GM18498 (cell line): ENCODE data around the gene DDIT4.

Source experiments
- ATAC-seq: cut with Tn5 transposase; IDR thresholded peaks from one replicate; pipeline ENCODE4 v1.9.1; 2021; ENCODE audit warnings: mild to moderate bottlenecking, moderate library complexity; ENCODE audit not compliant: unreplicated experiment

Gene DDIT4

GRCh38 chr10:72249176-72249862 is 24.4 kb upstream of the DDIT4 start:
- ATAC-seq = peak; percentile 12

GRCh38 chr10:72250666-72251065 is 23.1 kb upstream of the DDIT4 start:
- no peak for ATAC-seq

- ATAC-seq = no peak
Observed at GRCh38 chr10:72251635-72252034, 22.1 kb upstream of the DDIT4 start.

- ATAC-seq = no peak
Observed at GRCh38 chr10:72252972-72253371, 20.8 kb upstream of the DDIT4 start.

- no peak for ATAC-seq
Observed at GRCh38 chr10:72253578-72253977, 20.1 kb upstream of the DDIT4 start.

GRCh38 chr10:72254813-72255568 is 18.7 kb upstream of the DDIT4 start:
- no peak for ATAC-seq

GRCh38 chr10:72255977-72256729 is 17.6 kb upstream of the DDIT4 start:
- ATAC-seq = no peak

- no peak for ATAC-seq
Observed at GRCh38 chr10:72257051-72257892, 16.5 kb upstream of the DDIT4 start.

GRCh38 chr10:72258617-72259016 is 15.1 kb upstream of the DDIT4 start:
- ATAC-seq = no peak

GRCh38 chr10:72259491-72260238 is 14.1 kb upstream of the DDIT4 start:
- ATAC-seq = no peak

GRCh38 chr10:72260239-72260975 is 13.3 kb upstream of the DDIT4 start:
- ATAC-seq = peak; percentile 65

- ATAC-seq = peak; percentile 51
Observed at GRCh38 chr10:72260976-72261783, 12.5 kb upstream of the DDIT4 start.

GRCh38 chr10:72261784-72262404 is 11.8 kb upstream of the DDIT4 start:
- ATAC-seq = peak; percentile 17

GRCh38 chr10:72263613-72264241 is 10.0 kb upstream of the DDIT4 start:
- no peak for ATAC-seq

GRCh38 chr10:72264536-72264935 is 9.2 kb upstream of the DDIT4 start:
- ATAC-seq = no peak

- ATAC-seq = no peak
Observed at GRCh38 chr10:72265508-72265907, 8.2 kb upstream of the DDIT4 start.

GRCh38 chr10:72265990-72266865 is 7.5 kb upstream of the DDIT4 start:
- ATAC-seq = no peak
